Uterus (tissue), 4 donors: Measurements from ENCODE around the gene DNAJA4. TPM values are rescaled to one million over a fixed set of nuclear protein-coding genes. Genes with fewer than 3 reads are reported as not detected.

Source experiments
- DNase-seq, 2 donors: peaks; one replicate each; pipeline ENCODE4 v3.0.0-alpha.2; 2019 to 2020
- H3K27ac ChIP-seq, 2 donors: fragments of 200-600 bp; sonication (generic); 1 replicate in 1 of 2; 2 replicates in 1 of 2; pipeline ENCODE4 v1.5.1; 2016 to 2018
- H3K27me3 ChIP-seq, 2 donors: fragments of 200-600 bp; sonication (generic); one replicate each; pipeline ENCODE4 v1.5.1; 2018 to 2019; ENCODE audit warnings: control low read depth in 1 of 2
- H3K36me3 ChIP-seq, 2 donors: fragments of 200-600 bp; sonication (generic); one replicate each; pipeline ENCODE4 v1.5.1; 2019; ENCODE audit warnings: control low read depth in 1 of 2
- H3K4me1 ChIP-seq, 2 donors: fragments of 200-600 bp; sonication (generic); one replicate each; pipeline ENCODE4 v1.5.1; 2018 to 2019; ENCODE audit warnings: control low read depth in 1 of 2
- H3K4me3 ChIP-seq, 2 donors: fragments of 200-600 bp; sonication (generic); 1 replicate in 1 of 2; 2 replicates in 1 of 2; pipeline ENCODE4 v1.5.1; 2018 to 2019; ENCODE audit warnings: mild to moderate bottlenecking in 1 of 2
- H3K9me3 ChIP-seq, 2 donors: fragments of 200-600 bp; sonication (generic); one replicate each; pipeline ENCODE4 v1.5.1; 2019; ENCODE audit warnings: control low read depth in 1 of 2
- POLR2A ChIP-seq, 2 donors: fragments of 450-650 bp; IDR thresholded peaks; one replicate each; pipeline ENCODE4 v1.6.1; 2016; ENCODE audit warnings: antibody characterized with exemption in 2 of 2, mild to moderate bottlenecking in 1 of 2, moderate library complexity in 1 of 2
- intact Hi-C: fragments of 100-400 bp; cut with DNase I; formaldehyde crosslinking; loops from one replicate; pipeline ENCODE4 v1.15.1; 2023; ENCODE audit warnings: low total_unique reads
- total RNA-seq, 4 donors: library from RNA; depleted of rRNA in 3 of 4; stranded (reverse); fragments of >200 nt in 3 of 4; gene quantifications; one replicate each; pipeline versions ENCODE4 v1.1.0 to v1.2.4, GENCODE V29; 2014 to 2023
- TF ChIP-seq, protein P1 (sequence below), 4 experiments: fragments of 200-600 bp in 2 of 4; fragments of 450-650 bp in 2 of 4; sonication (generic) in 2 of 4; IDR thresholded peaks; one replicate each; pipeline ENCODE4 v1.5.1; 2016 to 2019; ENCODE audit warnings: antibody characterized with exemption in 4 of 4, mild to moderate bottlenecking in 2 of 4, moderate library complexity in 1 of 4
- donor health status: DM: yes; HTN: yes; CAD: no.

The DNAJA4 gene
- total RNA-seq, 4 donors from 2014 or later, result 2.6 to 16.8 (median 14.6) TPM

DNA sequence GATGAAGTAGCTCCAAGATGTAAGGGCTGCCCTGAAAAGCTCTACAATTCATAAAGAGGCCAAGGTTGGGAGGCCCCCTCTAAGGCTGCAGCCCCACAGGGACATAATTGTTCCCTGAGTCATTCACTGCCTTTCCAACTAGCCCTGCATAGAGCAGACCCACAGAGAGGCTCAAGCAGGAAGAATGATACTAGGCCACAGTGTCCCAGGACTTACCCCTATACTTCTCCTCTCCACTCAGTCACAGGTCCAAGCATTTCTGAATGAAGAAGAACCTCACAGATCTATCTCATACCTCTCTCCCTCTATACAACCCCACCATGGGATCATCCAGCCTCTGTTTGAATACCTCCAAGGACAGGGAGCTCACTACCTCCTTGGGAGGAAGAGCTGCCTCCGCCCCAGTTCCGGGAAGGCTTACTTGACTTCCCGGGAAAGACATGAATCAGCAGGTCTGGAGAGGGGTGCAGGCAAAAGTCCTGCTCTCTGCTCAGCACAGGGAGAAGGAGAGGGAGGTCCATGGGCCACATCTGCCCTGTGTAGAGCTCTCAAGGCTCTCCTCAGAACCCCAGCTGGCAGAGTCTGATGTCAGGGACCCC lies 41.9 kb downstream of the DNAJA4 start:
- Histone ChIP-seq H3K36me3 (no peaks in the 10 kb centered on the region), H3K9me3 (no peaks in the 10 kb centered on the region), H3K4me1 (no peaks in the 10 kb centered on the region), H3K27me3 (no peaks in the 10 kb centered on the region), H3K4me3 (no peak overlapping the region), H3K27ac (no peak overlapping the region)
- DNase-seq, result no peak
- TF ChIP-seq, protein P1, sequence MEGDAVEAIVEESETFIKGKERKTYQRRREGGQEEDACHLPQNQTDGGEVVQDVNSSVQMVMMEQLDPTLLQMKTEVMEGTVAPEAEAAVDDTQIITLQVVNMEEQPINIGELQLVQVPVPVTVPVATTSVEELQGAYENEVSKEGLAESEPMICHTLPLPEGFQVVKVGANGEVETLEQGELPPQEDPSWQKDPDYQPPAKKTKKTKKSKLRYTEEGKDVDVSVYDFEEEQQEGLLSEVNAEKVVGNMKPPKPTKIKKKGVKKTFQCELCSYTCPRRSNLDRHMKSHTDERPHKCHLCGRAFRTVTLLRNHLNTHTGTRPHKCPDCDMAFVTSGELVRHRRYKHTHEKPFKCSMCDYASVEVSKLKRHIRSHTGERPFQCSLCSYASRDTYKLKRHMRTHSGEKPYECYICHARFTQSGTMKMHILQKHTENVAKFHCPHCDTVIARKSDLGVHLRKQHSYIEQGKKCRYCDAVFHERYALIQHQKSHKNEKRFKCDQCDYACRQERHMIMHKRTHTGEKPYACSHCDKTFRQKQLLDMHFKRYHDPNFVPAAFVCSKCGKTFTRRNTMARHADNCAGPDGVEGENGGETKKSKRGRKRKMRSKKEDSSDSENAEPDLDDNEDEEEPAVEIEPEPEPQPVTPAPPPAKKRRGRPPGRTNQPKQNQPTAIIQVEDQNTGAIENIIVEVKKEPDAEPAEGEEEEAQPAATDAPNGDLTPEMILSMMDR (IDR thresholded peaks at IDR 0.05), result no peak
- TF ChIP-seq POLR2A (IDR thresholded peaks at IDR 0.05), result no peak
- intact Hi-C loops, result no loop called here

DNA sequence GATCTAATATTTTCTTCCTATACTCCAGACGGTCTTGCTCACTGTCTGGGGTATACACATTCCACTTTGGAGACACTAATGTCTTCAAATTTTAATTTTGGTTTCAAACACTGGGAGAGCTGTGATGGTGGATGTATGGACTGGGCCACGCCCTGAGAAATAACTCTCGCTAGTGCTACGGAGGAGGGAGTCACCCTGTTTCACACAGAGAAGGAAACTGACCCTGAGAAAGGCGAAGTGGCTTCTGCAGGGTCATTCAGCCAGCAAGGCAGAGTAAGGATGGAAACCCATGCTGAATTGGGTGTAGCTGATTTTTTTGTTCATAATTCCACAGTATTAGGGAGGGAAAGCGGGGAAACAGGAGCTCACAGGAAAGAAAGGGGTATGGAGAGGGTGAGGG lies 43.6 kb downstream of the DNAJA4 start:
- no peak for DNase-seq
- Histone ChIP-seq H3K9me3 (no peaks in the 10 kb centered on the region), H3K27ac (no peak overlapping the region), H3K4me3 (no peak overlapping the region), H3K36me3 (no peaks in the 10 kb centered on the region), H3K27me3 (no peaks in the 10 kb centered on the region), H3K4me1 (no peaks in the 10 kb centered on the region)
- no peak for TF ChIP-seq POLR2A (IDR thresholded peaks at IDR 0.05)
- TF ChIP-seq, protein P1 (IDR thresholded peaks at IDR 0.05), result no peak
- intact Hi-C loops, result no loop called here

- Histone ChIP-seq H3K4me3 (no peak overlapping the region), H3K27ac (no peak overlapping the region), H3K36me3 (no peaks in the 10 kb centered on the region), H3K4me1 (no peaks in the 10 kb centered on the region), H3K27me3 (no peaks in the 10 kb centered on the region), H3K9me3 (no peaks in the 10 kb centered on the region)
- intact Hi-C loops, result no loop called here
- no peak for TF ChIP-seq POLR2A (IDR thresholded peaks at IDR 0.05)
- TF ChIP-seq, protein P1 (IDR thresholded peaks at IDR 0.05), result peak; percentile 15 to 59 (median 32)
- no peak for DNase-seq
Observed at GRCh38 chr15:78308422-78309032, 44.2 kb downstream of the DNAJA4 start.

DNA sequence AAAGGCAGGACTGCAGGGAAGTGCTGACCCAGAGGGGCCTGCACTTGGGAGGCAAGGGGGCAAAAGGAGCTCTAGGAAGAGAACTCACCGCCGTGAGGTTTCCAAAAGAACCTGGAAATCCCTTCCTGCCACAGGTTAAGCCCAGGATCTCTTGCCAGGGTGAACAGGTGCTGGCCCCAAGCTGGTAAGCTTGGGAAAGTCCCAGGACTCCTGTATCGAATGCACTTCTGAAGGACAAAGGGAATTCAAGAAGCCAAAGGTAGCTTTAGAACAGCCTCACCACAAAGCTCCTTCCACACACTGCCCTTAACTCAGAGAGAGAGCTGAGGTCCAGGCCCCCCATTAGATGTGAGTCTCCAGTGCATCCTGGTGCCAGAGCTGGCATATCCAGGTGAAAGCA lies 46.9 kb downstream of the DNAJA4 start:
- TF ChIP-seq, protein P1 (IDR thresholded peaks at IDR 0.05), result no peak
- no peak for TF ChIP-seq POLR2A (IDR thresholded peaks at IDR 0.05)
- no peaks in the 10 kb centered on the region for H3K9me3 ChIP-seq
- intact Hi-C loops, result no loop called here
- no peaks in the 10 kb centered on the region for H3K27me3 ChIP-seq
- H3K4me3 ChIP-seq, result no peak overlapping the region
- H3K4me1 ChIP-seq, result no peaks in the 10 kb centered on the region
- H3K36me3 ChIP-seq, result no peaks in the 10 kb centered on the region
- no peak overlapping the region for H3K27ac ChIP-seq
- DNase-seq, result no peak

- TF ChIP-seq, protein P1 (IDR thresholded peaks at IDR 0.05), result no peak
- no peak for TF ChIP-seq POLR2A (IDR thresholded peaks at IDR 0.05)
- no peaks in the 10 kb centered on the region for H3K36me3 ChIP-seq
- intact Hi-C loops, result no loop called here
- no peaks in the 10 kb centered on the region for H3K27me3 ChIP-seq
- DNase-seq, result no peak
- no peaks in the 10 kb centered on the region for H3K9me3 ChIP-seq
- no peak overlapping the region for H3K27ac ChIP-seq
- no peaks in the 10 kb centered on the region for H3K4me1 ChIP-seq
- no peak overlapping the region for H3K4me3 ChIP-seq
Observed at GRCh38 chr15:78312536-78312935, 48.2 kb downstream of the DNAJA4 start.
